CD4-positive, alpha-beta T cell (primary cell): Measurements from ENCODE around the gene PCGF3. TPM values are rescaled to one million over a fixed set of nuclear protein-coding genes. Genes with fewer than 3 reads are reported as not detected.
"Not testable (repeated sequence)": the region's sequence is repeated elsewhere in the genome, so short reads cannot be mapped to it uniquely, and the experiment has no call there.

Experiments used
- ATAC-seq: fragments of 200-7000 bp; cut with Tn5 transposase; one replicate; pipeline ENCODE4 v1.10.0; 2022; ENCODE audit warnings: mild to moderate bottlenecking; ENCODE audit not compliant: poor library complexity
- CTCF ChIA-PET: fragments of 350-600 bp; sonication (Branson Sonifier 250); formaldehyde crosslinking; loops from one replicate; lab custom pipeline; 2021; ENCODE audit warnings: antibody characterized with exemption, inconsistent platforms; lab: Charles Lee
- POLR2A ChIA-PET: fragments of 350-600 bp; sonication (Branson Sonifier 250); formaldehyde crosslinking; loops from one replicate; lab custom pipeline; 2021; ENCODE audit warnings: antibody characterized with exemption, inconsistent platforms; lab: Charles Lee
- DNase-seq, 14 experiments: peaks; one replicate each; pipeline ENCODE4 v3.0.0-alpha.2; 2013 to 2020; ENCODE audit warnings: mixed read lengths in 2 of 14
- H3K27ac ChIP-seq, 2 donors: one replicate each; pipeline versions ENCODE4 v1.5.1 to v1.7.0; 2013; ENCODE audit warnings: low read length in 2 of 2, low read depth in 1 of 2, mild to moderate bottlenecking in 1 of 2
- H3K27me3 ChIP-seq, 2 experiments: 1 replicate in 1 of 2; 2 replicates in 1 of 2; pipeline versions ENCODE4 v1.6.1 to v1.7.0; 2013; ENCODE audit warnings: low read length in 2 of 2, control low read depth in 1 of 2, mild to moderate bottlenecking in 1 of 2, moderate library complexity in 1 of 2; ENCODE audit not compliant: insufficient read depth in 2 of 2, control insufficient read depth in 1 of 2
- H3K36me3 ChIP-seq: one replicate; pipeline ENCODE4 v1.6.1; 2013; ENCODE audit warnings: low read length, control low read depth; ENCODE audit not compliant: insufficient read depth
- H3K4me1 ChIP-seq: one replicate; pipeline ENCODE4 v1.6.1; 2013; ENCODE audit warnings: low read length, control low read depth; ENCODE audit not compliant: insufficient read depth
- H3K4me3 ChIP-seq: one replicate; pipeline ENCODE4 v1.5.1; 2013; ENCODE audit warnings: mild to moderate bottlenecking, low read length, moderate library complexity
- H3K9me3 ChIP-seq, 2 experiments: 1 replicate in 1 of 2; 2 replicates in 1 of 2; pipeline versions ENCODE4 v1.6.1 to v1.7.0; 2013; ENCODE audit warnings: low read length in 2 of 2, mild to moderate bottlenecking in 2 of 2, control low read depth in 1 of 2, moderate library complexity in 1 of 2; ENCODE audit not compliant: control insufficient read depth in 1 of 2, insufficient read depth in 1 of 2
- H3K27ac Mint-ChIP-seq: one replicate; pipeline ENCODE4 v1.8.0; 2020; ENCODE audit warnings: mixed read lengths
- H3K27me3 Mint-ChIP-seq: one replicate; pipeline ENCODE4 v1.8.0; 2021; ENCODE audit warnings: mixed read lengths
- H3K36me3 Mint-ChIP-seq: one replicate; pipeline ENCODE4 v1.8.0; 2021; ENCODE audit warnings: low read depth, mixed read lengths
- H3K4me1 Mint-ChIP-seq: one replicate; pipeline ENCODE4 v1.8.0; 2021; ENCODE audit warnings: low read depth, mixed read lengths
- H3K4me3 Mint-ChIP-seq: one replicate; pipeline ENCODE4 v1.8.0; 2020; ENCODE audit warnings: mild to moderate bottlenecking, mixed read lengths
- H3K9me3 Mint-ChIP-seq: one replicate; pipeline ENCODE4 v1.8.0; 2020; ENCODE audit warnings: mixed read lengths
- intact Hi-C, 2 experiments: fragments of 100-400 bp; cut with DNase I in 1 of 2; cut with micrococcal nuclease in 1 of 2; formaldehyde crosslinking; loops; one replicate each; pipeline versions ENCODE4 v1.15.1 to v1.9.0; 2023 to 2025; cut with DNase I, micrococcal nuclease
- total RNA-seq, 174 experiments: library from RNA in 2 of 174; stranded (reverse) in 2 of 174; gene quantifications; one replicate each; pipeline ENCODE4 v1.2.3 and lab custom pipeline; 2021 to 2026
- TF ChIP-seq, protein P1 (sequence below): fragments of 200-600 bp; IDR thresholded peaks from one replicate; pipeline ENCODE4 v1.8.0; 2022; ENCODE audit warnings: antibody characterized with exemption, mild to moderate bottlenecking

Gene PCGF3
- total RNA-seq, 2 experiments from 2014 or later: 45.1 to 48.6 TPM

DNA sequence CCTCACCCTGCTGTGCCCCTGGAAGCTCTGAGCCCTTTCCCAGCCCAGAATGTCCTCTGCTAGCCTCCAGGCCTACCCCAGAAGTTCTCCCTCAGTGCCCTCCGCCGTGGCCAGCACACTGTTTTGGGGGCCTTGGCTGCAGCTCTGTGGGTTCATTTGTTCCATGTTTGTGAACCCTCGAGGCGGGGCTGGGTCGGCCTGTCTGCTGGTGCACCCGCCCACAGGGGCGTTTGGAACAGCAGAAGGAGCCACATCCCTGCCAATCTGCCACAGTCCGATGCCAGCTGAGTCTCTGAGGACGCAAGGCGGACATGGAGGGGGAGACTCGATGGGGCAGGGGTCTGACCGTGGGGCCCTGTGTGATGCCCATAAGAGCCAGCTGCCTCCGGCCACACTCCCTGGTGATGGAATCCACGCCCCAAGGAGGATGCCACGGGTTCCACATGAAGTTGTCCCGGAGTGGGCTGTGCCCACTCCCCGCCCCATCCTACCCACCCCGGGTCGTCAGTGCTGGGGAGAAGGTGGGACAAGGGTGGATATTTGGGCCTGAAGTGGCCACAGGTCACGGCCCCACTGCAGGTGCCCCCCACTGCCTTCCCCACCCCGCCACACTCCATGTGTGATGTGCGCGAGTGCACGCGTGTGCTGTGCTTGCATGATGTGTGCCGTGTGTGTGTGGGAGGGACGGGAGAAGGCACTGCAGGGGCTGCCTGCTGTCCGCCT lies 38.6 kb upstream of the PCGF3 start:
- Histone ChIP-seq H3K36me3 (peaks cover 15% of the 10 kb centered on the region), H3K27me3 (no peaks in the 10 kb centered on the region), H3K4me1 (peaks cover 22% of the 10 kb centered on the region), H3K4me3 (no peak overlapping the region), H3K9me3 (no peaks in the 10 kb centered on the region), H3K27ac (no peak overlapping the region)
- no peak overlapping the region for H3K4me3 Mint-ChIP-seq
- POLR2A ChIA-PET: no interaction called here
- CTCF ChIA-PET: interaction anchor here (1.4 kb wide), 1 partner anchor 7 kb away, joined by 5 read pairs; the partner anchor contains the start of genes ATP5ME and MYL5
- intact Hi-C loops: no loop called here
- no peaks in the 10 kb centered on the region for H3K27me3 Mint-ChIP-seq
- DNase-seq (no peak), ATAC-seq (no peak)
- no peak overlapping the region for H3K27ac Mint-ChIP-seq
- peaks cover 10% of the 10 kb centered on the region for H3K4me1 Mint-ChIP-seq
- no peaks in the 10 kb centered on the region for H3K9me3 Mint-ChIP-seq
- peaks cover 19% of the 10 kb centered on the region for H3K36me3 Mint-ChIP-seq
- TF ChIP-seq, protein P1, sequence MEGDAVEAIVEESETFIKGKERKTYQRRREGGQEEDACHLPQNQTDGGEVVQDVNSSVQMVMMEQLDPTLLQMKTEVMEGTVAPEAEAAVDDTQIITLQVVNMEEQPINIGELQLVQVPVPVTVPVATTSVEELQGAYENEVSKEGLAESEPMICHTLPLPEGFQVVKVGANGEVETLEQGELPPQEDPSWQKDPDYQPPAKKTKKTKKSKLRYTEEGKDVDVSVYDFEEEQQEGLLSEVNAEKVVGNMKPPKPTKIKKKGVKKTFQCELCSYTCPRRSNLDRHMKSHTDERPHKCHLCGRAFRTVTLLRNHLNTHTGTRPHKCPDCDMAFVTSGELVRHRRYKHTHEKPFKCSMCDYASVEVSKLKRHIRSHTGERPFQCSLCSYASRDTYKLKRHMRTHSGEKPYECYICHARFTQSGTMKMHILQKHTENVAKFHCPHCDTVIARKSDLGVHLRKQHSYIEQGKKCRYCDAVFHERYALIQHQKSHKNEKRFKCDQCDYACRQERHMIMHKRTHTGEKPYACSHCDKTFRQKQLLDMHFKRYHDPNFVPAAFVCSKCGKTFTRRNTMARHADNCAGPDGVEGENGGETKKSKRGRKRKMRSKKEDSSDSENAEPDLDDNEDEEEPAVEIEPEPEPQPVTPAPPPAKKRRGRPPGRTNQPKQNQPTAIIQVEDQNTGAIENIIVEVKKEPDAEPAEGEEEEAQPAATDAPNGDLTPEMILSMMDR: no peak

DNA sequence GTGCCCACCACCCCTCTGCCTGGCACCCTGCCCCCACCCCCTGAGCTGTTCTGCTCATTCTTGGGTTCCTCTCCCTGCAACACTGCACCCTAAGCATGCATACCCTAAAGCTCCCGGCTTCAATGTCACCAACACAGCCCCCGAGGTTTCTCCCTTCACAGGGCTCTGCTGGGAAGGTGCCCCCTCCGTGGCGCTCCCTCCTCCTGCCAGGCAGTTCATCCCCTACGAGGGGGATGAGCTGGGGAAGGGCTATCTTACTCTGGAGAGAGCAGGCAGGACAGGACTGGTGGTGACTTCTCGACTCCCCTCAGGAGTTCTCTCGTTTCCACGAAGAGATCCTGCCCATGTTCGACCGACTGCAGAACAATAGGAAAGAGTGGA lies 38.1 kb upstream of the PCGF3 start:
- ChIA-PET CTCF (no interaction called here), POLR2A (no interaction called here)
- H3K4me1 Mint-ChIP-seq: peaks cover 10% of the 10 kb centered on the region
- H3K4me1 ChIP-seq: peaks cover 22% of the 10 kb centered on the region
- H3K27ac Mint-ChIP-seq: no peak overlapping the region
- intact Hi-C loops: no loop called here
- no peak overlapping the region for H3K4me3 Mint-ChIP-seq
- peaks cover 24% of the 10 kb centered on the region for H3K36me3 Mint-ChIP-seq
- H3K36me3 ChIP-seq: peaks cover 21% of the 10 kb centered on the region
- TF ChIP-seq, protein P1: no peak
- H3K27me3 ChIP-seq: no peaks in the 10 kb centered on the region
- no peaks in the 10 kb centered on the region for H3K27me3 Mint-ChIP-seq
- ATAC-seq (no peak), DNase-seq (no peak)
- no peaks in the 10 kb centered on the region for H3K9me3 ChIP-seq
- no peak overlapping the region for H3K27ac ChIP-seq
- H3K4me3 ChIP-seq: no peak overlapping the region
- H3K9me3 Mint-ChIP-seq: no peaks in the 10 kb centered on the region

DNA sequence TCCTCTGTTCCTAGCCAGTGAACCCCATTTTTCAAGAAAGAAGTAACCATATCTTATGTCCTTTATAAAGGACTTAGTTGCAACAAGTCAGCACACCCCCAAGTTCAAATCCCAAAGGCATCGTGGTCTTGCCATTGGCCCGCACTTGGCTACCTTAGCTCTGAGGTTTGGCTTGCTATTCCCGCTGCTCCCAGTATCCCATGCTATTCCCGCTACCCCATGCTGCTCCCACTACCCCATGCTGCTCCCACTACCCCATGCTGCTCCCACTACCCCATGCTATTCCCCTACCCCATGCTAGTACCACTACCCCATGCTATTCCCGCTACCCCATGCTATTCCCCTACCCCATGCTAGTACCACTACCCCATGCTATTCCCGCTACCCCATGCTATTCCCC lies 37.4 kb upstream of the PCGF3 start:
- H3K27me3 Mint-ChIP-seq, H3K9me3 ChIP-seq, H3K27ac ChIP-seq, H3K4me1 Mint-ChIP-seq, POLR2A ChIA-PET, H3K4me3 ChIP-seq, H3K4me3 Mint-ChIP-seq, intact Hi-C loops, H3K27ac Mint-ChIP-seq, H3K9me3 Mint-ChIP-seq, DNase-seq, H3K27me3 ChIP-seq, ATAC-seq, CTCF ChIA-PET: not testable (repeated sequence)
- H3K36me3 Mint-ChIP-seq: peaks cover 27% of the 10 kb centered on the region
- peaks cover 20% of the 10 kb centered on the region for H3K4me1 ChIP-seq
- H3K36me3 ChIP-seq: peaks cover 22% of the 10 kb centered on the region

- H3K9me3 ChIP-seq, H3K27ac Mint-ChIP-seq, POLR2A ChIA-PET, H3K4me1 Mint-ChIP-seq, H3K27me3 Mint-ChIP-seq, H3K4me3 ChIP-seq, CTCF ChIA-PET, H3K9me3 Mint-ChIP-seq, H3K27me3 ChIP-seq, ATAC-seq, H3K27ac ChIP-seq, DNase-seq: not testable (repeated sequence)
- Mint-ChIP-seq H3K36me3 (peaks cover 34% of the 10 kb centered on the region), H3K4me3 (peak overlapping the region; percentile 38)
- peaks cover 22% of the 10 kb centered on the region for H3K36me3 ChIP-seq
- intact Hi-C loops: loop anchor here (5.0 to 10.0 kb wide), 5 partner anchors 168 to 1335 kb away; partner anchors contain the start of genes GAK (in 1 of the 2), IDUA (in 1 of the 2), NELFA (in 1 of the 2) and TMEM175 (in 1 of the 2)
- peaks cover 17% of the 10 kb centered on the region for H3K4me1 ChIP-seq
These were observed 35.6 kb upstream of the PCGF3 start for GRCh38 chr4:669806-670559.
